HFFc6 (cell line): ENCODE data around the gene TSPAN18. TPM values are rescaled to one million over a fixed set of nuclear protein-coding genes. Genes with fewer than 3 reads are reported as not detected.

Source experiments
- DNase-seq: peaks from one replicate; pipeline ENCODE4 v3.0.0-alpha.2; 2018
- H3K27ac Mint-ChIP-seq: 2 replicates; pipeline ENCODE4 v1.8.0; 2020; ENCODE audit warnings: mild to moderate bottlenecking, mixed read lengths
- H3K27me3 Mint-ChIP-seq: 2 replicates; pipeline ENCODE4 v1.8.0; 2021; ENCODE audit warnings: mild to moderate bottlenecking, moderate library complexity, mixed read lengths; ENCODE audit not compliant: insufficient read depth
- H3K36me3 Mint-ChIP-seq: 2 replicates; pipeline ENCODE4 v1.8.0; 2021; ENCODE audit warnings: low read depth, mixed read lengths
- H3K4me1 Mint-ChIP-seq: 2 replicates; pipeline ENCODE4 v1.8.0; 2020; ENCODE audit warnings: low read depth, mixed read lengths
- H3K4me3 Mint-ChIP-seq: 2 replicates; pipeline ENCODE4 v1.8.0; 2020; ENCODE audit warnings: mild to moderate bottlenecking, moderate library complexity, mixed read lengths
- H3K9me3 Mint-ChIP-seq: 2 replicates; pipeline ENCODE4 v1.8.0; 2020; ENCODE audit warnings: mild to moderate bottlenecking, mixed read lengths
- total RNA-seq, 6 experiments: library from RNA; stranded (reverse); fragmentation: NEBNext Ultra II Directional; extraction: Animal tissue kit (Norgen Biotek cat#: 25700); gene quantifications; 2 replicates in 1 of 6; 3 replicates in 5 of 6; pipeline ENCODE4 v1.2.3, GENCODE V29; 2021
- TF ChIP-seq, protein P1 (sequence below): fragments of 200-600 bp; sonication (generic); IDR thresholded peaks from 2 replicates; pipeline ENCODE4 v1.5.0; 2021; ENCODE audit warnings: antibody characterized with exemption, mild to moderate bottlenecking

The TSPAN18 gene
- total RNA-seq, 6 experiments from 2014 or later: 0.09 TPM; not detected in 5

DNA sequence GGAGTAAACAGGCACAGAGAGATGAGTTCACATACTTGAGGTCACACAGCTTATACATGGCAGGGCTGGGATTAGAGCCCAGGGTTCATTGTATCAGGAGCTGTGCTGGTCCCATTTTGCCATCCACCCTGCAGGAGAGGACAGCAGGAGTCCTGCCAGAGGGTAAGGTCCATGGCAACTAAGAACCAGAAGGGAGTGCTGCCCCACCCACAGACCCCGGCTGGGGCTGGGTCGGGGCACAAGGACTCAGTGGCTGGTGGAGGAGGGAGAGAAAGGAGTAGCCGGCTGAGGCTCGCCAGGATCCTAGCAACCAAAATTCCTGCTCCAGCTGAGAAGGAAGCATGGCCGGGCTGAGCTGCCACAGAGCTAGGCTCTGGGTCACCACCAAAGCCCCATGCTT is 249.8 kb downstream of the TSPAN18 start:
- H3K4me1 Mint-ChIP-seq: no peaks in the 10 kb centered on the region; the same call in 1 of the 2 replicates
- TF ChIP-seq, protein P1, sequence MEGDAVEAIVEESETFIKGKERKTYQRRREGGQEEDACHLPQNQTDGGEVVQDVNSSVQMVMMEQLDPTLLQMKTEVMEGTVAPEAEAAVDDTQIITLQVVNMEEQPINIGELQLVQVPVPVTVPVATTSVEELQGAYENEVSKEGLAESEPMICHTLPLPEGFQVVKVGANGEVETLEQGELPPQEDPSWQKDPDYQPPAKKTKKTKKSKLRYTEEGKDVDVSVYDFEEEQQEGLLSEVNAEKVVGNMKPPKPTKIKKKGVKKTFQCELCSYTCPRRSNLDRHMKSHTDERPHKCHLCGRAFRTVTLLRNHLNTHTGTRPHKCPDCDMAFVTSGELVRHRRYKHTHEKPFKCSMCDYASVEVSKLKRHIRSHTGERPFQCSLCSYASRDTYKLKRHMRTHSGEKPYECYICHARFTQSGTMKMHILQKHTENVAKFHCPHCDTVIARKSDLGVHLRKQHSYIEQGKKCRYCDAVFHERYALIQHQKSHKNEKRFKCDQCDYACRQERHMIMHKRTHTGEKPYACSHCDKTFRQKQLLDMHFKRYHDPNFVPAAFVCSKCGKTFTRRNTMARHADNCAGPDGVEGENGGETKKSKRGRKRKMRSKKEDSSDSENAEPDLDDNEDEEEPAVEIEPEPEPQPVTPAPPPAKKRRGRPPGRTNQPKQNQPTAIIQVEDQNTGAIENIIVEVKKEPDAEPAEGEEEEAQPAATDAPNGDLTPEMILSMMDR: no peak
- no peaks in the 10 kb centered on the region for H3K9me3 Mint-ChIP-seq
- no peak overlapping the region for H3K4me3 Mint-ChIP-seq
- DNase-seq: no peak
- H3K36me3 Mint-ChIP-seq: no peaks in the 10 kb centered on the region
- H3K27me3 Mint-ChIP-seq: peaks cover 23% of the 10 kb centered on the region
- no peak overlapping the region for H3K27ac Mint-ChIP-seq

DNA sequence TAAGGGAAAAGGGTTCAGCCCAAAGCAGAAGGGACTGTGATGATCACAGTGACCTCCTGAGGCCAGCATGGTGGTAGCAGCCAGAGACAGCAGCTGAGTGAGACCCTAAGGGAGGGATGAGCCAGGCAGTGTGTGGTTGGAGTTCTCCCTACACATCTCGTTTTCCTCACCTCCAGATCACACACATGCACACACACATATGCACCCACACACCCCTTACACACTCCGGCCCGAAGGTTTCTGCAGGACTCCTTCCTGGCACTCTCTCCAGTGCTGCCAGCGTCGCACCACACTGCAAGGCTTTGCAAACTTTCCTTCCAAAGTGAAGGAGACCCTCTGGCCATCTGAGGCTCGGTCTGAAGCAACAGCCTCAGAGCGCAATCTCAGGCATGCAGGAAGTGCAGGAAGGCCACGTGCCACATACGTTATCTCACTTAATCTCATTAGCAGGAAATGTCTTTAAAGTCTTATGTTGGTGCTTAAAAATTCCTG is 250.8 kb downstream of the TSPAN18 start:
- TF ChIP-seq, protein P1: peak; percentile 21; the same call in 1 of the 2 replicates
- peaks cover 25% of the 10 kb centered on the region for H3K27me3 Mint-ChIP-seq
- no peak overlapping the region for H3K4me3 Mint-ChIP-seq
- H3K36me3 Mint-ChIP-seq: no peaks in the 10 kb centered on the region
- H3K27ac Mint-ChIP-seq: no peak overlapping the region
- DNase-seq: peak; percentile 10
- no peaks in the 10 kb centered on the region for H3K9me3 Mint-ChIP-seq
- H3K4me1 Mint-ChIP-seq: no peaks in the 10 kb centered on the region; the same call in 1 of the 2 replicates

DNA sequence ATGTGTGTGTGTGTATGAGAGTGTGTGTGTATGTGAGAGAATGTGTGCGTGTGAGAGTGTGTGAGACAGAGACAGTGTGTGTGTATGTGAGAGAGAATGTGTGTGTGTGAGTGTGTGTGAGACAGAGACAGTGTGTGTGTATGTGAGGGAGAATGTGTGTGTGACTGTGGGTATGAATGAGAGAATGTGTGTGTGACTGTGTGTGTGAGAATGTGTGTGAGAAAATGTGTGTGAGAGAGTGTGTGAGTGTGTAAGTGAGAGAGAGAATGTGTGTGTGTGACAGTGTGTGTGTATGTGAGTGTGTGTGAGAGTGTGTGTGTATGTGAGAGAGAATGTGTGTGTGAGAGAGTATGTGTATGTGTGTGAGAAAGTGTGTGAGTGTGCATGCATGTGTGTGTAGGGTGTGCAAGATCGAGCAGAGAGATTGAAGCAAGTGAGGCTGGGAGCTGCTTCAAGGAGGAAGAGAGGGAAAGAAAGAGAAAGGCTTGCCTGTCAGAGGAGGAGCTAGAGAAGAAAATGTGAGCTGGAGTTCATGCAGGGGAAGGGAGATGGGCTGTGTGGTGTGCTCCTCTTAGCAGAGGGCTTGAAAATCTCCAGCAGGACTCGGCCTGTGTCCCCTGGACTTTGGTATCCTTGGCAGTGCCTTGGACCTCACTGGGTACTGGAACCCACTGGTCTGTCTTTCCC is 251.7 kb downstream of the TSPAN18 start:
- no peaks in the 10 kb centered on the region for H3K36me3 Mint-ChIP-seq
- H3K4me1 Mint-ChIP-seq: no peaks in the 10 kb centered on the region; the same call in 1 of the 2 replicates
- no peak overlapping the region for H3K27ac Mint-ChIP-seq
- no peaks in the 10 kb centered on the region for H3K9me3 Mint-ChIP-seq
- TF ChIP-seq, protein P1: no peak
- no peak for DNase-seq
- peaks cover 26% of the 10 kb centered on the region for H3K27me3 Mint-ChIP-seq
- no peak overlapping the region for H3K4me3 Mint-ChIP-seq

DNA sequence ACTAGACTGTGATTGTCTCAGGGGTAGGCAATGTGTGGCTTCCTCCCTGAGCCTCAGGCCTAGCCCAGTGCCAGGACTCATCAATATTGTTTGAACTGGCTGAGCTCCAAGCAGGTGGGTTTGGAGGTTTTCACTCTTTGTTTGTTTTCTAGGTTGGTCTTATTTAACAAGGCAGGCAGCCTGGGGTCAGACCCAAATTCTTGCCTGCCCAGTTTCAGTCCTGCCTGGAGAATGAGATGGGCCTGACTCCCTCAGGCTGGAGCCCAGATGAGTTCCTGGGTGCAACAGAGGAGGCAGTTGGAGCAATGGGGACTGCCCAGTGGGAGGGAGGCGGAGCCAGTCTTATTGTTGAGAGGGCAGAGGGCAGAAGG is 252.2 kb downstream of the TSPAN18 start:
- Mint-ChIP-seq H3K36me3 (no peaks in the 10 kb centered on the region), H3K4me3 (no peak overlapping the region), H3K9me3 (no peaks in the 10 kb centered on the region), H3K4me1 (no peaks in the 10 kb centered on the region; the same call in 1 of the 2 replicates), H3K27me3 (peaks cover 26% of the 10 kb centered on the region), H3K27ac (no peak overlapping the region)
- DNase-seq: no peak
- TF ChIP-seq, protein P1: no peak

DNA sequence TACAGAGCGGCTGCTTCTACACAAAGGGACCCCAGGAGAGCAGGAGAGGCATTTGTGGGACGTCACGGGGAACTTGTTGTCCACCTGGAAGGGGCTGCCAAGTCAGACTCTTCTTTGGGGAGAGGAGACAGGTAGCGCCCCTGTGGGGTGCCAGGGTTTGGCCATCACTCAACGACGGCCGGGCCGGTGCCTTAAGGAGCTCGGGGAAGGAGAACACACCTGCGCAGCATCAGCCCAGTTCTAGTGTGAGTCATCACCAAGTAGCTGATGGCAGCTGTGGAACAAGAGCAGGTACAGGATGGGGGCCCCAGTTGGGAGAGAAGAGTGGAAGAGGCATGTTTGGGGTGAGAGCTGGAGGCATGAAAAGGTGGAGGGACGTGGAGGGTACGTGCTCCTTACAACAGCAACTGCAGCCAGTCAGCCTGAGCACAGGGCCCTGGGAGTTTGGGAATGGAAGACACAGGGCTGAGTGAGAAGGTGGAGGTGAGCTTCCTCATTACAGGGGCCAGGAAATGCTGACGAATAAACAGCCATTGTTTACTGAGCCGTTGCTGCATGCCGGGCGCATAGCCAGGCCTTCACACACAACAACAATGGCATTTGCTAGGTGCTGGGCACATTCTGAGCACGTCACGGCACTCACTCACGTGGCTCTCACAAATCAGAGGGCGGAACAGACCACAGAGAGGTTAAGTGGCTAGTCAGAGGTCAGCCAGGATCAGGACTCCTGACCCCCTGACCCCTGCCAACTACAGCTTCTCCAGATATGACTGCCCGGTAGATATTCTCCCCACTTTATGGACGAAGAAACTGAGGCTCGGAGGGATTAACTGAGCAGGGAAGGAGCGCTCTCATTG is 253.0 kb downstream of the TSPAN18 start:
- H3K27me3 Mint-ChIP-seq: peaks cover 24% of the 10 kb centered on the region

More for the DNA sequence above, 253.0 kb downstream of the TSPAN18 start:
- no peak for DNase-seq
- TF ChIP-seq, protein P1: no peak
- H3K4me3 Mint-ChIP-seq: no peak overlapping the region
- no peaks in the 10 kb centered on the region for H3K9me3 Mint-ChIP-seq
- H3K4me1 Mint-ChIP-seq: no peaks in the 10 kb centered on the region; the same call in 1 of the 2 replicates
- no peak overlapping the region for H3K27ac Mint-ChIP-seq
- H3K36me3 Mint-ChIP-seq: no peaks in the 10 kb centered on the region
